AG04450 (cell line): ENCODE results near the gene LAG3. TPM values are rescaled to one million over a fixed set of nuclear protein-coding genes. Genes with fewer than 3 reads are reported as not detected.

Experiments
- CTCF ChIA-PET: fragments of 300-600, 350-600 bp; formaldehyde crosslinking; extraction: SDS; loops from one replicate; lab custom pipeline; 2022; ENCODE audit warnings: antibody characterized with exemption, inconsistent platforms; lab: Charles Lee
- POLR2A ChIA-PET: fragments of 350-600 bp; formaldehyde crosslinking; extraction: SDS; loops from one replicate; lab custom pipeline; 2021; ENCODE audit warnings: antibody characterized with exemption, inconsistent platforms; lab: Yijun Ruan, JAX
- DNase-seq: peaks from one replicate; pipeline ENCODE4 v3.0.0-alpha.2; 2011; ENCODE audit warnings: low read depth, low spot score
- H3K27ac ChIP-seq: one replicate; pipeline ENCODE4 v1.5.1; 2012; ENCODE audit warnings: low read depth, low read length, control low read depth
- H3K27me3 ChIP-seq: one replicate; pipeline ENCODE4 v1.6.0; 2012; ENCODE audit warnings: low read length; ENCODE audit not compliant: control insufficient read depth, insufficient read depth
- H3K4me3 ChIP-seq: 2 replicates; pipeline ENCODE4 v1.5.1; 2011; ENCODE audit warnings: mild to moderate bottlenecking, low read depth, low read length, control low read depth
- H3K9me3 ChIP-seq: 2 replicates; pipeline ENCODE4 v1.5.1; 2012; ENCODE audit warnings: low read length; ENCODE audit not compliant: control insufficient read depth, insufficient read depth
- CTCF ChIP-seq: IDR thresholded peaks from 2 replicates; pipeline ENCODE4 v1.5.1; 2011; ENCODE audit warnings: low read depth, low read length, control low read depth, inconsistent platforms
- polyA plus RNA-seq: library from polyadenylated mRNA; depleted of rRNA; stranded (reverse); fragments of >200 nt; gene quantifications from 2 replicates; pipeline ENCODE4 v1.2.3, GENCODE V29; 2011

The LAG3 gene
- polyA plus RNA-seq, 1 experiment = 0.11 TPM

DNA sequence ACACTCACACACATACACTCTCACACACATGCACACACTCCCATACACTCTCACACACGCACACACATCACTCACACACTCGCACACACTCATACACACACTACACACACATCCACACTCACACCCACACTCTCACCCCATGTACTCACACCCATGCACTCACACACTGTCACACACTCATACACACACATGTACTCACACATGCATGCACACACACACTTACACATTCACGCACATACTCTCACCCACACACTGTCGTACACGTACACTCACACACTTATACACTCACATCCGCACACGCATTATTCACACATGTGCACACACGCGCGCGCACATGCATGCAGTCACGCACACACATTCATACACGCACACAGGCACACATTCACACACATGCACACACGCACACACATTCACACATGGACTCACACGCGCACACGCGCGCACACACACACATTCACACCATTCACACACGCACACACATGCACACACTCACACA is 45.4 kb downstream of the LAG3 start:
- H3K4me3 ChIP-seq = no peak overlapping the region
- ChIA-PET CTCF (no interaction called here), POLR2A (no interaction called here)

GRCh38 chr12:6818222-6818621 is 45.9 kb downstream of the LAG3 start:
- CTCF ChIA-PET = no interaction called here
- POLR2A ChIA-PET = no interaction called here
- Histone ChIP-seq H3K9me3 (no peaks in the 10 kb centered on the region), H3K27ac (no peak overlapping the region), H3K4me3 (no peak overlapping the region), H3K27me3 (no peaks in the 10 kb centered on the region)
- no peak for DNase-seq
- TF ChIP-seq CTCF = no peak

More for the DNA sequence above, 45.4 kb downstream of the LAG3 start:
- H3K9me3 ChIP-seq = no peaks in the 10 kb centered on the region
- DNase-seq = no peak
- H3K27ac ChIP-seq = no peak overlapping the region
- H3K27me3 ChIP-seq = no peaks in the 10 kb centered on the region
- no peak for TF ChIP-seq CTCF

DNA sequence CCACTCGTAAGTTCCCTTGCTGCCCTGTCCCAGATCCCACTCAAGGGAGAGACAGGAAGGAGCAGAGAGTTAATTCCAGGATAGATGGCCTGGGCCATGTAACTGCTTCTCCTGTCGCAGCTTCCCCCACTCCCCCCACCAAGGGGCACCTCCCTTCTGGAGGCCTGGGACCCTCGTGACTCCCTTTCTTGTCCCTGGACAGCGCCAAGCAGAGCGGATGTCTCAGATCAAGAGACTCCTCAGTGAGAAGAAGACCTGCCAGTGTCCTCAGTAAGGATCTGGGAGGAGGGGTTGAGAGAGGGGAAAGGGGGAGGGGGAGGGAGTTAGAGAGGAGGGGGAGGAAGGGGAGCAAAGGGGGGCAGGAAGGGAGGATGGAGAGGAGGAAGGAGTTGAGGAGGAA is 46.3 kb downstream of the LAG3 start:
- Histone ChIP-seq H3K4me3 (no peak overlapping the region), H3K27me3 (no peaks in the 10 kb centered on the region), H3K9me3 (no peaks in the 10 kb centered on the region), H3K27ac (no peak overlapping the region)
- CTCF ChIA-PET = no interaction called here
- DNase-seq = no peak
- POLR2A ChIA-PET = no interaction called here
- no peak for TF ChIP-seq CTCF

- ChIA-PET POLR2A (no interaction called here), CTCF (interaction anchor here (11.8 kb wide), 1 partner anchor 66 kb away, joined by 165 read pairs; the partner anchor contains the start of gene MLF2)
- H3K9me3 ChIP-seq = no peaks in the 10 kb centered on the region; the same call in 1 of the 2 replicates
- no peak overlapping the region for H3K4me3 ChIP-seq
- TF ChIP-seq CTCF = no peak
- H3K27ac ChIP-seq = no peak overlapping the region
- no peak for DNase-seq
- H3K27me3 ChIP-seq = no peaks in the 10 kb centered on the region
Measured at GRCh38 chr12:6819106-6820030, 47.0 kb downstream of the LAG3 start.

- no peak for TF ChIP-seq CTCF
- no peak for DNase-seq
- no peak overlapping the region for H3K4me3 ChIP-seq
- no peak overlapping the region for H3K27ac ChIP-seq
- no peaks in the 10 kb centered on the region; the same call in 1 of the 2 replicates for H3K9me3 ChIP-seq
- CTCF ChIA-PET = interaction anchor here (11.8 kb wide), 1 partner anchor 67 kb away, joined by 165 read pairs; the partner anchor contains the start of gene MLF2
- POLR2A ChIA-PET = interaction anchor here (1.4 to 1.8 kb wide), 2 partner anchors 9 to 67 kb away, joined by 5 to 8 read pairs; partner anchors contain the start of gene MLF2
- H3K27me3 ChIP-seq = no peaks in the 10 kb centered on the region
Measured at GRCh38 chr12:6820166-6820565, 47.8 kb downstream of the LAG3 start.
